GM12891 (cell line): ENCODE measurements around the gene CDK17.

ENCODE experiments used
- POLR2AphosphoS5 ChIP-seq: IDR thresholded peaks from 2 replicates; pipeline ENCODE4 v1.6.1; 2011; ENCODE audit warnings: low read depth, low read length, control low read depth
- SPI1 ChIP-seq: IDR thresholded peaks from 2 replicates; pipeline ENCODE4 v1.6.1; 2011; ENCODE audit warnings: low read depth, low read length, control low read depth

GRCh38 chr12:96347130-96347699, 53.0 kb downstream of the CDK17 start:
- no peak for TF ChIP-seq POLR2AphosphoS5
- no peak for TF ChIP-seq SPI1
